B cell (primary cell): ENCODE results near the gene SLC43A3. TPM values are rescaled to one million over a fixed set of nuclear protein-coding genes. Genes with fewer than 3 reads are reported as not detected.

Experiments used
- ATAC-seq: fragments of 200-7000 bp; cut with Tn5 transposase; one replicate; pipeline ENCODE4 v1.10.0; 2021; ENCODE audit warnings: low read depth, mild to moderate bottlenecking, moderate number of reproducible peaks, moderate library complexity
- CTCF ChIA-PET: fragments of 350-600 bp; sonication (Branson Sonifier 250); formaldehyde crosslinking; loops from one replicate; lab custom pipeline; 2021; ENCODE audit warnings: antibody characterized with exemption, inconsistent platforms; lab: Charles Lee
- POLR2A ChIA-PET: fragments of 350-600 bp; sonication (Branson Sonifier 250); formaldehyde crosslinking; loops from one replicate; lab custom pipeline; 2021; ENCODE audit warnings: antibody characterized with exemption; lab: Charles Lee
- DNase-seq: peaks from one replicate; pipeline ENCODE4 v3.0.0; 2013
- H2AFZ ChIP-seq: 2 replicates; pipeline ENCODE4 v1.6.1; 2012; ENCODE audit warnings: mild to moderate bottlenecking, low read depth, low read length; ENCODE audit not compliant: insufficient read depth, poor library complexity, severe bottlenecking
- H3K27ac ChIP-seq, 2 donors: 1 replicate in 1 of 2; 2 replicates in 1 of 2; pipeline ENCODE4 v1.5.1; 2012 to 2013; ENCODE audit warnings: low read length in 2 of 2, mild to moderate bottlenecking in 2 of 2, moderate library complexity in 1 of 2
- H3K27me3 ChIP-seq, 4 experiments: fragments of 200-600 bp in 1 of 4; sonication (generic) in 1 of 4; replicated peaks in 1 of 4; 1 replicate in 2 of 4; 2 replicates in 2 of 4; pipeline versions ENCODE4 v1.6.1 to v1.7.0; 2013 to 2016; ENCODE audit warnings: low read length in 3 of 4, mild to moderate bottlenecking in 2 of 4, mixed read lengths in 1 of 4, moderate library complexity in 1 of 4; ENCODE audit not compliant: insufficient read depth in 4 of 4, control insufficient read depth in 3 of 4; ENCODE audit errors: control extremely low read depth in 1 of 4
- H3K36me3 ChIP-seq, 2 experiments: replicated peaks in 1 of 2; 1 replicate in 1 of 2; 2 replicates in 1 of 2; pipeline versions ENCODE4 v1.6.1 to v1.7.1; 2013; ENCODE audit warnings: low read length in 1 of 2; ENCODE audit not compliant: insufficient read depth in 2 of 2, control insufficient read depth in 1 of 2; ENCODE audit errors: control extremely low read depth in 1 of 2, extremely low read depth in 1 of 2
- H3K4me1 ChIP-seq, 2 donors: fragments of 200-600 bp in 1 of 2; sonication (generic) in 1 of 2; 1 replicate in 1 of 2; 2 replicates in 1 of 2; pipeline versions ENCODE4 v1.5.1 to v1.6.1; 2013 to 2017; ENCODE audit warnings: low read length in 2 of 2; ENCODE audit not compliant: control insufficient read depth in 2 of 2, insufficient read depth in 2 of 2
- H3K4me2 ChIP-seq: replicated peaks from 2 replicates; pipeline ENCODE3; 2012; ENCODE audit warnings: mild to moderate bottlenecking, low read depth, low read length; ENCODE audit not compliant: poor library complexity, severe bottlenecking
- H3K4me3 ChIP-seq, 5 experiments: fragments of 200-600 bp in 1 of 5; sonication (generic) in 1 of 5; 1 replicate in 3 of 5; 2 replicates in 2 of 5; pipeline versions ENCODE4 v1.5.1 to v1.7.0; 2011 to 2016; ENCODE audit warnings: low read length in 4 of 5, mild to moderate bottlenecking in 4 of 5, low read depth in 2 of 5, control low read depth in 1 of 5, moderate library complexity in 1 of 5; ENCODE audit not compliant: insufficient read depth in 1 of 5; ENCODE audit errors: control extremely low read depth in 1 of 5, extremely low read depth in 1 of 5
- H3K79me2 ChIP-seq: fragments of 200-600 bp; sonication (generic); one replicate; pipeline ENCODE4 v1.6.0; 2016; ENCODE audit warnings: low read length; ENCODE audit not compliant: control insufficient read depth, insufficient read depth
- H3K9ac ChIP-seq: fragments of 200-600 bp; sonication (generic); 2 replicates; pipeline ENCODE4 v1.6.1; 2017; ENCODE audit warnings: mild to moderate bottlenecking, low read length, moderate library complexity
- H3K9me3 ChIP-seq, 3 donors: one replicate each; pipeline versions ENCODE4 v1.6.1 to v1.7.1; 2013; ENCODE audit warnings: low read length in 2 of 3; ENCODE audit not compliant: control insufficient read depth in 2 of 3, insufficient read depth in 1 of 3; ENCODE audit errors: control extremely low read depth in 1 of 3
- H4K20me1 ChIP-seq: 2 replicates; pipeline ENCODE4 v1.6.0; 2012; ENCODE audit warnings: mild to moderate bottlenecking, low read length; ENCODE audit not compliant: insufficient read depth, control insufficient read depth, poor library complexity, severe bottlenecking
- H3K27ac Mint-ChIP-seq: one replicate; pipeline ENCODE4 v1.8.0; 2021; ENCODE audit warnings: mixed read lengths
- H3K27me3 Mint-ChIP-seq: one replicate; pipeline ENCODE4 v1.8.0; 2021; ENCODE audit warnings: mixed read lengths
- H3K4me1 Mint-ChIP-seq: one replicate; pipeline ENCODE4 v1.8.0; 2021; ENCODE audit warnings: mixed read lengths
- H3K4me3 Mint-ChIP-seq: one replicate; pipeline ENCODE4 v1.8.0; 2021; ENCODE audit warnings: mixed read lengths
- H3K9me3 Mint-ChIP-seq: one replicate; pipeline ENCODE4 v1.8.0; 2022; ENCODE audit warnings: mixed read lengths; ENCODE audit not compliant: insufficient read depth
- EZH2 ChIP-seq: IDR thresholded peaks from 2 replicates; pipeline ENCODE4 v1.6.1; 2012; ENCODE audit warnings: borderline replicate concordance, low read depth, mild to moderate bottlenecking, moderate library complexity, low read length; ENCODE audit not compliant: insufficient read depth, poor library complexity, severe bottlenecking
- WGBS: methylation state at CpG from one replicate; pipeline ENCODE4 v1.1.5; 2013; ENCODE audit warnings: missing lambda C conversion rate; ENCODE audit not compliant: insufficient coverage; 5-methylcytosine and 5-hydroxymethylcytosine counted together
- intact Hi-C: fragments of 100-400 bp; cut with micrococcal nuclease; formaldehyde crosslinking; loops from one replicate; pipeline ENCODE4 v1.10.0; 2022
- polyA plus RNA-seq: library from polyadenylated mRNA; depleted of rRNA; stranded (reverse); fragments of >200 nt; gene quantifications from 2 replicates; pipeline ENCODE4 v1.2.3, GENCODE V29; 2012
- total RNA-seq, 2 donors: library from RNA; stranded (reverse); fragments of 120-200 nt in 1 of 2; gene quantifications; 1 replicate in 1 of 2; 2 replicates in 1 of 2; pipeline versions ENCODE4 v1.2.3 to v1.2.4, GENCODE V29; 2013 to 2022
- TF ChIP-seq, protein P1 (sequence below): fragments of 200-600 bp; IDR thresholded peaks from one replicate; pipeline ENCODE4 v1.8.0; 2022; ENCODE audit warnings: antibody characterized with exemption, mild to moderate bottlenecking

Gene SLC43A3
- total and polyA plus RNA-seq, 2 donors (not counting 1 experiment from before 2014, with no cell fraction given): 7.6 to 20.9 TPM

DNA sequence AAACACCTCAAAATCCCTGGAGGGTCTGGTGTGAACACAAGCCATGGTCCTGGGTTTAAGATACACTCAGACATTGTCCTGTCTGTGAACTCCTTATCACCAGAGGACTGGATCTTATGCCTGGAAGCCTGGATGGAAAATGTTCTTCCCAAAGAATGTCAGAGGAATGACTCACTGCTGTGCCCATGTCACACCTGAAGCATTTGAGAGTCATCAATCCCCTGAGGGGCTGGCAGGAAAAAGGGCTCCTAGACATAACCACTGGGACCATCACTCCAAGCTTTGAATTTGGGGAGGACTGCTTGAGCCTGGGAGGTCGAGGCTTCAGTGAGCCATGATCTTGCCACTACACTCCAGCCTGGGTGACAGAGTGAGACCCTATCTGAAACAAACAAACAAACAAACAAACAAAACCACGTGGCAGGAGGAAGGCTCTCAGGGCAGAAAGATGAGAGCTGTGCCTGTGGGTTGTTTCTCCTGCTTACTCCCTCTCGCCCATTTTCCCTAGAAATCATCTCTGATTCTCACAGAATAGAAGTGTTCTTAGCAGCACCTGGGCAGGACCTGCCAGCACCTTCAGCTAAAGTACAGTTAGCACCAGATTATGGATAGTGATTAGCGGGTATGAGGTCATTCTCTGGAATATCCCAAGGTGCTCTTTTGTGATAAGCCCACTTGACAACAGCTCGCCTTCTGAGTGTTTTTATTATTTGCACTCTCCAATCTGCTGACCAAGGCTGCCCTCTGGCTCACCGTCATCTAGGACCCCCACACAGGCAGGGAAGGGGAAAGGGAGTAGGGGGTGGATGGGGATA, 24.5 kb downstream of the SLC43A3 start:
- H3K27me3 Mint-ChIP-seq: no peaks in the 10 kb centered on the region
- H3K36me3 ChIP-seq: peaks cover 0 to 5% of the 10 kb centered on the region in 2 experiments
- H3K4me3 ChIP-seq: no peak overlapping the region
- ATAC-seq: no peak
- no peaks in the 10 kb centered on the region for H4K20me1 ChIP-seq
- H3K4me2 ChIP-seq: no peak overlapping the region
- no peaks in the 10 kb centered on the region for H3K27me3 ChIP-seq
- no peaks in the 10 kb centered on the region for H3K79me2 ChIP-seq
- no CpG with 5 or more reads among the region's 6 CpGs for WGBS
- peaks cover 0 to 3% (median 0%) of the 10 kb centered on the region in 3 donors for H3K9me3 ChIP-seq
- CTCF ChIA-PET: no interaction called here
- H3K4me1 Mint-ChIP-seq: peaks cover 11% of the 10 kb centered on the region
- DNase-seq: no peak
- H3K4me1 ChIP-seq: no peaks in the 10 kb centered on the region
- no peak for TF ChIP-seq EZH2
- TF ChIP-seq, protein P1, sequence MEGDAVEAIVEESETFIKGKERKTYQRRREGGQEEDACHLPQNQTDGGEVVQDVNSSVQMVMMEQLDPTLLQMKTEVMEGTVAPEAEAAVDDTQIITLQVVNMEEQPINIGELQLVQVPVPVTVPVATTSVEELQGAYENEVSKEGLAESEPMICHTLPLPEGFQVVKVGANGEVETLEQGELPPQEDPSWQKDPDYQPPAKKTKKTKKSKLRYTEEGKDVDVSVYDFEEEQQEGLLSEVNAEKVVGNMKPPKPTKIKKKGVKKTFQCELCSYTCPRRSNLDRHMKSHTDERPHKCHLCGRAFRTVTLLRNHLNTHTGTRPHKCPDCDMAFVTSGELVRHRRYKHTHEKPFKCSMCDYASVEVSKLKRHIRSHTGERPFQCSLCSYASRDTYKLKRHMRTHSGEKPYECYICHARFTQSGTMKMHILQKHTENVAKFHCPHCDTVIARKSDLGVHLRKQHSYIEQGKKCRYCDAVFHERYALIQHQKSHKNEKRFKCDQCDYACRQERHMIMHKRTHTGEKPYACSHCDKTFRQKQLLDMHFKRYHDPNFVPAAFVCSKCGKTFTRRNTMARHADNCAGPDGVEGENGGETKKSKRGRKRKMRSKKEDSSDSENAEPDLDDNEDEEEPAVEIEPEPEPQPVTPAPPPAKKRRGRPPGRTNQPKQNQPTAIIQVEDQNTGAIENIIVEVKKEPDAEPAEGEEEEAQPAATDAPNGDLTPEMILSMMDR: no peak
- POLR2A ChIA-PET: no interaction called here
- H3K27ac ChIP-seq: no peak overlapping the region
- H3K9ac ChIP-seq: no peak overlapping the region
- no peak overlapping the region for H2AFZ ChIP-seq
- H3K4me3 Mint-ChIP-seq: no peak overlapping the region
- H3K9me3 Mint-ChIP-seq: no peaks in the 10 kb centered on the region
- intact Hi-C loops: no loop called here
- no peak overlapping the region for H3K27ac Mint-ChIP-seq

DNA sequence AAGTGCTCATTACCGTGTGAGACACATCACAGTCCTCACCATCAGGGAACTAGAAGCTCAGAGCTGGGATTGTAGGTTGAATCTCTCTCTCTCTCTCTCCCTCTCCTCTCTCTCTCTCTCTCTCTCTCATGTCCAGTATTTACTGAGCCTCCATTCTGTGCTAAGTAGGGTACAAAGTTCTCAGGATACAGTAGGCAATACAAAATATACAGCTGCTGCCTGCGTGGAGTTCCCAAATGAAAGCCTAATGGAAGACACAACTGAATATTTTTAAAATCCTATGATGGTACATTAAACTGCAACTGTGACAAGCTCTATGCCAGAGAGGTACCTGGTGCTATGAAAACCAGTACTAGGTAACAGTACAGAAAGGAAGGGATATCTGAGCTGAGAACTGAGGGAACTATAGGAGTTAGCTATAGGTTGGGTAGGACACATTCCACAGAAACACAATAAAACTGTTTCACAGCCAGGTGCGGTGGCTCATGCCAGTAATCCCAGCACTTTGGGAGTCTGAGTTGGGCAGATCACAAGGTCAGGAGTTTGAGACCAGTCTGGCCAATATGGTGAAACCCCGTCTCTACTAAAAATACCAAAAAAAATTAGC, 26.8 kb downstream of the SLC43A3 start:
- Histone ChIP-seq H3K4me1 (no peaks in the 10 kb centered on the region), H4K20me1 (no peaks in the 10 kb centered on the region), H3K27ac (no peak overlapping the region), H3K4me2 (no peak overlapping the region), H2AFZ (no peak overlapping the region), H3K27me3 (no peaks in the 10 kb centered on the region), H3K9ac (no peak overlapping the region), H3K4me3 (no peak overlapping the region), H3K9me3 (peaks cover 0 to 3% (median 0%) of the 10 kb centered on the region in 3 donors), H3K79me2 (no peaks in the 10 kb centered on the region), H3K36me3 (no peaks in the 10 kb centered on the region)
- ChIA-PET CTCF (no interaction called here), POLR2A (no interaction called here)
- Mint-ChIP-seq H3K27me3 (no peaks in the 10 kb centered on the region), H3K27ac (no peak overlapping the region), H3K9me3 (no peaks in the 10 kb centered on the region), H3K4me3 (no peak overlapping the region), H3K4me1 (peaks cover 4% of the 10 kb centered on the region)
- no peak for DNase-seq
- TF ChIP-seq, protein P1: no peak
- TF ChIP-seq EZH2: no peak
- ATAC-seq: no peak
- intact Hi-C loops: no loop called here
- 94% methylated on average over 3 of the region's 4 CpGs for WGBS
